Adrenal gland (tissue), 12 donors: Measurements from ENCODE around the gene DYDC2. TPM values are rescaled to one million over a fixed set of nuclear protein-coding genes. Genes with fewer than 3 reads are reported as not detected.

Experiments used
- DNase-seq, 7 donors: peaks; one replicate each; pipeline ENCODE4 v3.0.0-alpha.2; 2019 to 2020
- H3K27ac ChIP-seq, 5 donors: fragments of 200-600 bp; sonication (generic) in 4 of 5; 1 replicate in 3 of 5; 2 replicates in 2 of 5; pipeline versions ENCODE4 v1.5.1 to v1.8.0; 2016 to 2020; ENCODE audit warnings: mild to moderate bottlenecking in 1 of 5
- H3K27me3 ChIP-seq: fragments of 200-600 bp; 2 replicates; pipeline ENCODE4 v1.8.0; 2021
- H3K36me3 ChIP-seq, 2 donors: fragments of 200-600 bp; replicated peaks in 1 of 2; 1 replicate in 1 of 2; 2 replicates in 1 of 2; pipeline versions ENCODE4 v1.5.1 to v1.8.0; 2018 to 2022
- H3K4me1 ChIP-seq, 2 donors: fragments of 200-600 bp; replicated peaks in 1 of 2; 1 replicate in 1 of 2; 2 replicates in 1 of 2; pipeline versions ENCODE4 v1.5.1 to v1.8.0; 2018 to 2021
- H3K4me3 ChIP-seq, 4 donors: fragments of 200-600 bp; sonication (generic) in 3 of 4; one replicate each; pipeline ENCODE4 v1.5.1; 2016 to 2018
- H3K9me3 ChIP-seq, 3 donors: fragments of 200-600 bp; sonication (generic) in 1 of 3; replicated peaks in 1 of 3; 1 replicate in 2 of 3; 2 replicates in 1 of 3; pipeline versions ENCODE4 v1.5.1 to v1.8.0; 2016 to 2021
- POLR2A ChIP-seq, 2 donors: fragments of 450-650 bp; IDR thresholded peaks; one replicate each; pipeline ENCODE4 v1.6.1; 2017; ENCODE audit warnings: antibody characterized with exemption in 2 of 2, mild to moderate bottlenecking in 2 of 2, moderate library complexity in 1 of 2
- WGBS, 4 donors: extraction: QIAGEN DNeasy Blood & Tissue Kit in 2 of 4; methylation state at CpG; one replicate each; pipeline versions ENCODE4 v1.1.5 to v1.1.7; 2013 to 2017; 5-methylcytosine and 5-hydroxymethylcytosine counted together
- intact Hi-C, 2 donors: fragments of 100-400 bp; cut with DNase I; formaldehyde crosslinking; loops; one replicate each; pipeline versions ENCODE4 v1.14.1 to v1.15.0; 2022 to 2023
- polyA plus RNA-seq, 3 donors: library from polyadenylated mRNA; stranded (reverse); fragments of 200-250 nt in 2 of 3; fragments of 350-450 nt in 1 of 3; fragmentation: Illumina TruSeq in 1 of 3; extraction: RNeasy Lipid Tissue Mini Kit (QIAGEN cat#74804) in 1 of 3; gene quantifications; one replicate each; pipeline ENCODE4 v1.2.3, GENCODE V29; 2013 to 2014
- total RNA-seq, 9 donors: library from RNA; depleted of rRNA in 4 of 9; stranded (reverse); fragments of >200 nt in 4 of 9; fragments of 120-200 nt in 1 of 9; fragmentation: NEBNext Ultra II Directional in 1 of 9; extraction: Animal tissue kit (Norgen Biotek cat#: 25700) in 1 of 9; gene quantifications; one replicate each; pipeline versions ENCODE4 v1.1.0 to v1.2.4, GENCODE V29; 2013 to 2023
- TF ChIP-seq, protein P1 (sequence below), 6 experiments: fragments of 450-650 bp in 4 of 6; fragments of 200-600 bp in 2 of 6; sonication (generic) in 1 of 6; IDR thresholded peaks; 1 replicate in 5 of 6; 2 replicates in 1 of 6; pipeline versions ENCODE4 v1.5.1 to v1.8.0; 2016 to 2021; ENCODE audit warnings: antibody characterized with exemption in 6 of 6, mild to moderate bottlenecking in 2 of 6, moderate library complexity in 1 of 6
- donor health status: healthy with polysubstance abuse.
- donor health status: Bipolar disorder and iron deficiency.
- donor health status: DM: yes; HTN: yes; CAD: no.
- donor health status: DM: no; HTN: no; CAD: no.
- donor health status: DM: no; HTN: no; CAD: no.
- donor health status: DM: yes; HTN: yes; CAD: no.

Gene DYDC2
- total and polyA plus RNA-seq, 12 donors = 0.33 TPM; not detected in 11

DNA sequence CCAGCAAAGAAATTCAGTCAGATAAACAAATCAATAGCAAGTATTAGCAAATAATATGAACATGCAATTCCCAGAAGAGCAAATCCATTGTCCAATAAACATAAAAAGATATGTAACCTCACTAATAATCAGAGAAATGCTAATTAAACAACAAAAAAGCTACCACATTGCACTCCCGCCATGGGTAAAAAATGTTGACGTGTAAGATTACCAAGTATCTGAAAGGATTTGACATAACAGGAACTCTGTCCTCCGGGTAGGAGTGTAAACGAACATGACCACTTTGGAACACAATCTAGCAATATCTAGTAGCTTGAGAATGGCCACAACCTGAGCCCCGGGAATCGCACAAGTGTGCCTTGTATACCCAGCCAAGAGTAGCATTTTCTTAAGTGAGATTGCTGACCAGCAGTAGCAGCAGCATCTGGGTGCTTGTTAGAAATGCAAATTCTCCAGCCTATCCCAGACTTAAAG is 31.7 kb upstream of the DYDC2 start:
- no peak for DNase-seq
- Histone ChIP-seq H3K27me3 (no peaks in the 10 kb centered on the region), H3K4me1 (no peaks in the 10 kb centered on the region), H3K27ac (no peak overlapping the region), H3K4me3 (no peak overlapping the region), H3K36me3 (no peaks in the 10 kb centered on the region), H3K9me3 (no peaks in the 10 kb centered on the region)
- intact Hi-C loops = no loop called here
- TF ChIP-seq POLR2A (IDR thresholded peaks at IDR 0.05) = no peak
- TF ChIP-seq, protein P1, sequence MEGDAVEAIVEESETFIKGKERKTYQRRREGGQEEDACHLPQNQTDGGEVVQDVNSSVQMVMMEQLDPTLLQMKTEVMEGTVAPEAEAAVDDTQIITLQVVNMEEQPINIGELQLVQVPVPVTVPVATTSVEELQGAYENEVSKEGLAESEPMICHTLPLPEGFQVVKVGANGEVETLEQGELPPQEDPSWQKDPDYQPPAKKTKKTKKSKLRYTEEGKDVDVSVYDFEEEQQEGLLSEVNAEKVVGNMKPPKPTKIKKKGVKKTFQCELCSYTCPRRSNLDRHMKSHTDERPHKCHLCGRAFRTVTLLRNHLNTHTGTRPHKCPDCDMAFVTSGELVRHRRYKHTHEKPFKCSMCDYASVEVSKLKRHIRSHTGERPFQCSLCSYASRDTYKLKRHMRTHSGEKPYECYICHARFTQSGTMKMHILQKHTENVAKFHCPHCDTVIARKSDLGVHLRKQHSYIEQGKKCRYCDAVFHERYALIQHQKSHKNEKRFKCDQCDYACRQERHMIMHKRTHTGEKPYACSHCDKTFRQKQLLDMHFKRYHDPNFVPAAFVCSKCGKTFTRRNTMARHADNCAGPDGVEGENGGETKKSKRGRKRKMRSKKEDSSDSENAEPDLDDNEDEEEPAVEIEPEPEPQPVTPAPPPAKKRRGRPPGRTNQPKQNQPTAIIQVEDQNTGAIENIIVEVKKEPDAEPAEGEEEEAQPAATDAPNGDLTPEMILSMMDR (IDR thresholded peaks at IDR 0.05) = no peak
- WGBS, 4 donors = 74 to 82% (median 79%) methylated on average over 6 of the region's 6 CpGs

DNA sequence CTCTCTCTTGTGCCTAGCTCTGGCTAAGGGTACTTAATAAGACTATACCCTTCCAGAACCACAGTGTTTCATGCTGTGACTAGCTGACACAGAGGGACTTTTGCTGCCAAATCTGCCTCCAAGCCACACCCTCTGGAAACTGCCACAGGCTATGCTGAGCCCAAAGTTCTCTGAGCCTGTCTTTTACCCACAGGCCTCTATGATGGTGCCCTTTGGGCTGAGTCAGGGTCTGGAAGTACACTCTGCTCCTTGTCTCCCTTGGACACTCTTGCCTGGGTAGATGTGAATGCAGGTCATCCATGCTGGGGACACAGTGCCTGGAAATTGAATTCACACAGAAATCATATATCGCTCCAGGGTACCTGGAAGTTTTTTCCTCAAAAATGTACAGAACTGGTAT is 22.6 kb upstream of the DYDC2 start:
- Histone ChIP-seq H3K9me3 (no peaks in the 10 kb centered on the region), H3K4me3 (no peak overlapping the region), H3K4me1 (no peaks in the 10 kb centered on the region), H3K36me3 (no peaks in the 10 kb centered on the region), H3K27ac (no peak overlapping the region), H3K27me3 (no peaks in the 10 kb centered on the region)
- DNase-seq = no peak
- WGBS, 4 donors = 94 to 100% (median 96%) methylated on average over 1 of the region's 1 CpG
- TF ChIP-seq, protein P1 (IDR thresholded peaks at IDR 0.05) = no peak
- TF ChIP-seq POLR2A (IDR thresholded peaks at IDR 0.05) = no peak
- intact Hi-C loops = no loop called here

DNA sequence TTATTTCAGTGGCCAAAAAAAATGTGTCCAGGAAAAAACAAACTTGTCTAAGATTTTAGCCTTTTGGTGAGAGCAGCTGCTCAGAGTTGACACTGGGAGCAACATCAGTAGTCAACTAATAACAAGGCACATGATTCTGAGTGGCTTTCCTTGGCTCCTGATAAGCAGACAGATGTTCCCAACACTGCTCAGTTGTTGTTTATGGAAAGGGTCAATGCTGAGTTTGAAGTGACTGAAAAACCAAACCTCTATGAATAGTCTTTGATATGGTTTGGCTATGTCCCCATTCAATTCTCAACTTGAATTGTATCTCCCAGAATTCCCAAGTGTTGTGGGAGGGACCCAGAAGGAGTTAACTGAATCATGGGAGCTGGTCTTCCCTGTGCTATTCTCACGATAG is 12.3 kb upstream of the DYDC2 start:
- intact Hi-C loops = no loop called here
- TF ChIP-seq POLR2A (IDR thresholded peaks at IDR 0.05) = no peak
- TF ChIP-seq, protein P1 (IDR thresholded peaks at IDR 0.05) = no peak
- Histone ChIP-seq H3K9me3 (no peaks in the 10 kb centered on the region), H3K27me3 (no peaks in the 10 kb centered on the region), H3K36me3 (no peaks in the 10 kb centered on the region), H3K27ac (no peak overlapping the region), H3K4me3 (no peak overlapping the region), H3K4me1 (no peaks in the 10 kb centered on the region)
- DNase-seq = no peak
- WGBS, 4 donors = 71 to 79% (median 75%) methylated on average over 1 of the region's 1 CpG

DNA sequence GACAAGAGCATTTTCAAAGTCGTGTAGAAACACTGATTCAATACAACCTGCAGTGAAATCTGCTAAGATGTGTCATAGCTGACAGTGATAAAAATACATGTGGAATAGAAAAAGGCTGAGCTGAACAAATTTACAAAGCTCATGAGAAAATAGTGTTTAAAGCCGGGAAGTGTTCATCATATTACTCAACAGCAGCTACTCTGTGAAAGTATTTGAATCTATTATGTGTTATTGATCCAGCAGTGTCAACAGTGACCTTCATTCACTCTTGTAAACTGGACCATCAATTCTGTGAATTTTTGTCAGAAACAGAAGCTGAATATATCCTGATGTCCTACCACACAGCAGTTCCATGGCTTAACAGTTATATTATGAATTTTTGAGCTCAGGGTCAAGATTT is 11.7 kb upstream of the DYDC2 start:
- no peaks in the 10 kb centered on the region for H3K9me3 ChIP-seq
- no peaks in the 10 kb centered on the region for H3K36me3 ChIP-seq
- H3K27ac ChIP-seq = no peak overlapping the region
- TF ChIP-seq, protein P1 (IDR thresholded peaks at IDR 0.05) = no peak
- TF ChIP-seq POLR2A (IDR thresholded peaks at IDR 0.05) = no peak
- H3K4me1 ChIP-seq = no peaks in the 10 kb centered on the region
- H3K27me3 ChIP-seq = no peaks in the 10 kb centered on the region
- WGBS, 4 donors = 61 to 77% (median 68%) methylated on average over 2 of the region's 2 CpGs
- H3K4me3 ChIP-seq = no peak overlapping the region
- DNase-seq = no peak
- intact Hi-C loops = no loop called here
